B cell (primary cell): ENCODE data around the gene MVK.

Experiments used
- CTCF ChIP-seq: fragments of 200-600 bp; IDR thresholded peaks from one replicate; pipeline ENCODE4 v1.8.0; 2022; ENCODE audit warnings: antibody characterized with exemption, mild to moderate bottlenecking
- EZH2 ChIP-seq: IDR thresholded peaks from 2 replicates; pipeline ENCODE4 v1.6.1; 2012; ENCODE audit warnings: borderline replicate concordance, low read depth, mild to moderate bottlenecking, moderate library complexity, low read length; ENCODE audit not compliant: insufficient read depth, poor library complexity, severe bottlenecking

- no peak for TF ChIP-seq CTCF
- no peak for TF ChIP-seq EZH2
Observed at GRCh38 chr12:109581334-109581691, 7.7 kb downstream of the MVK start.
